Panc1 (cell line): ENCODE measurements around the gene P2RY8. TPM values are rescaled to one million over a fixed set of nuclear protein-coding genes. Genes with fewer than 3 reads are reported as not detected.

Source experiments
- ATAC-seq: fragments of 200-7000 bp; cut with Tn5 transposase; 2 replicates; pipeline ENCODE4 v1.9.1; 2020; ENCODE audit warnings: mild to moderate bottlenecking, moderate library complexity
- BruUV-seq: library from RNA; stranded (reverse); fragments of 400-500 nt; replicated peaks from 2 replicates; lab custom pipeline; 2021; lab: Mats Ljungman, UMichigan
- CTCF ChIA-PET: fragments of 300-600 bp; sonication (Branson Sonifier 250); formaldehyde crosslinking; loops from one replicate; lab custom pipeline; 2022; ENCODE audit warnings: antibody characterized with exemption; lab: Charles Lee
- POLR2A ChIA-PET: fragments of 300-600 bp; sonication (Branson Sonifier 250); formaldehyde crosslinking; loops from one replicate; lab custom pipeline; 2022; ENCODE audit warnings: antibody characterized with exemption; lab: Charles Lee
- DNase-seq: peaks from one replicate; pipeline ENCODE4 v3.0.0-alpha.2; 2010; ENCODE audit warnings: low read depth, low spot score
- H3K27ac ChIP-seq: 2 replicates; pipeline ENCODE4 v1.5.1; 2011; ENCODE audit warnings: mild to moderate bottlenecking, low read length, inconsistent platforms
- H3K27me3 ChIP-seq: fragments of 200-500 bp; sonication (Bioruptor generic); 2 replicates; pipeline ENCODE4 v1.6.0; 2014; ENCODE audit warnings: low read length, inconsistent platforms; ENCODE audit not compliant: control insufficient read depth, insufficient read depth
- H3K36me3 ChIP-seq: fragments of 200-500 bp; sonication (Bioruptor generic); 2 replicates; pipeline ENCODE4 v1.5.1; 2014; ENCODE audit warnings: inconsistent platforms, mild to moderate bottlenecking, low read length, moderate library complexity; ENCODE audit not compliant: control insufficient read depth, insufficient read depth
- H3K4me1 ChIP-seq: 2 replicates; pipeline ENCODE4 v1.5.1; 2011; ENCODE audit warnings: inconsistent platforms, mild to moderate bottlenecking, low read length, moderate library complexity; ENCODE audit not compliant: control insufficient read depth, insufficient read depth
- H3K4me3 ChIP-seq, 2 experiments: 2 replicates each; pipeline ENCODE4 v1.5.1; 2011 to 2012; ENCODE audit warnings: low read depth in 2 of 2, low read length in 2 of 2, mild to moderate bottlenecking in 2 of 2, inconsistent platforms in 1 of 2, moderate library complexity in 1 of 2
- H3K9me3 ChIP-seq: fragments of 200-500 bp; sonication (Bioruptor generic); 2 replicates; pipeline ENCODE4 v1.5.1; 2014; ENCODE audit warnings: low read depth, mild to moderate bottlenecking, inconsistent platforms, low read length, moderate library complexity; ENCODE audit not compliant: control insufficient read depth, insufficient read depth
- CTCF ChIP-seq: fragments of 450-650 bp; IDR thresholded peaks from 2 replicates; pipeline ENCODE4 v1.5.1; 2017; ENCODE audit warnings: mild to moderate bottlenecking
- POLR2AphosphoS5 ChIP-seq: IDR thresholded peaks from 2 replicates; pipeline ENCODE4 v1.6.1; 2012; ENCODE audit warnings: mild to moderate bottlenecking, low read depth, low read length, moderate library complexity
- REST ChIP-seq, 2 experiments: IDR thresholded peaks; 2 replicates each; pipeline ENCODE4 v1.6.1; 2011 to 2012; ENCODE audit warnings: low read depth in 2 of 2, control low read depth in 1 of 2, low read length in 1 of 2, mild to moderate bottlenecking in 1 of 2, moderate library complexity in 1 of 2; ENCODE audit not compliant: insufficient read depth in 1 of 2
- SIN3A ChIP-seq: IDR thresholded peaks from 2 replicates; pipeline ENCODE4 v1.6.1; 2012; ENCODE audit warnings: low read depth, mild to moderate bottlenecking, low read length, moderate library complexity, borderline replicate concordance; ENCODE audit not compliant: insufficient read depth
- TCF7L2 ChIP-seq: IDR thresholded peaks from 2 replicates; pipeline ENCODE4 v1.6.1; 2011; ENCODE audit warnings: mild to moderate bottlenecking, low read depth, low read length, inconsistent platforms
- in situ Hi-C: cut with HindIII; loops from 2 replicates; pipeline ENCODE4 v1.10.0; 2016; ENCODE audit warnings: low sequenced_read_pairs, low pct_unique_long_range_greater_than_20kb
- intact Hi-C: fragments of 100-400 bp; cut with micrococcal nuclease; formaldehyde crosslinking; loops from one replicate; pipeline ENCODE4 v1.10.0; 2022; ENCODE audit not compliant: unreplicated experiment
- total RNA-seq: library from RNA; stranded (reverse); gene quantifications from one replicate; pipeline ENCODE4 v1.2.1, GENCODE V29; 2021; ENCODE audit not compliant: unreplicated experiment

The P2RY8 gene
- total RNA-seq, 1 experiment from 2014 or later, result 0.18 TPM

- ATAC-seq (peak; percentile 51), DNase-seq (no peak)
- in situ Hi-C loops (no loop called here), intact Hi-C loops (no loop called here)
- ChIA-PET POLR2A (no interaction called here), CTCF (no interaction called here)
- H3K4me1 ChIP-seq, result no peaks in the 10 kb centered on the region
- TF ChIP-seq CTCF, result no peak
- TF ChIP-seq REST (IDR thresholded peaks at IDR 0.05; ENCODE audit: insufficient read depth in 1 of 2, low read depth in 2 of 2, low read length in 1 of 2), result no peak
- no peak for TF ChIP-seq TCF7L2
- TF ChIP-seq POLR2AphosphoS5, result no peak
- TF ChIP-seq SIN3A, result no peak
- no peaks in the 10 kb centered on the region for H3K27me3 ChIP-seq
- no TSS peak for BruUV-seq
- no peaks in the 10 kb centered on the region for H3K36me3 ChIP-seq
- H3K27ac ChIP-seq, result no peak overlapping the region
- H3K4me3 ChIP-seq, result no peak overlapping the region
- no peaks in the 10 kb centered on the region for H3K9me3 ChIP-seq
These were observed 2.5 kb downstream of the P2RY8 start for GRCh38 chrX:1534301-1535168.

- in situ Hi-C loops (no loop called here), intact Hi-C loops (no loop called here)
- TF ChIP-seq TCF7L2, result no peak
- TF ChIP-seq POLR2AphosphoS5, result no peak
- no peak for TF ChIP-seq REST (IDR thresholded peaks at IDR 0.05; ENCODE audit: insufficient read depth in 1 of 2, low read depth in 2 of 2, low read length in 1 of 2)
- no peak for TF ChIP-seq CTCF
- TF ChIP-seq SIN3A, result no peak
- H3K4me3 ChIP-seq, result no peak overlapping the region
- DNase-seq, result no peak
- no peaks in the 10 kb centered on the region for H3K9me3 ChIP-seq
- BruUV-seq, result no TSS peak
- no peaks in the 10 kb centered on the region for H3K36me3 ChIP-seq
- H3K4me1 ChIP-seq, result no peaks in the 10 kb centered on the region
- CTCF ChIA-PET, result no interaction called here
- H3K27ac ChIP-seq, result no peak overlapping the region
- no peak for ATAC-seq
- POLR2A ChIA-PET, result no interaction called here
- H3K27me3 ChIP-seq, result no peaks in the 10 kb centered on the region
These were observed 3.9 kb downstream of the P2RY8 start for GRCh38 chrX:1533058-1533457.
